ELF-1 (cell line): ENCODE data around the gene CLDN16.
A peak's percentile ranks its signal among the peaks of the same experiment; 100 is the strongest.

Source experiments
- DNase-seq: peaks from one replicate; pipeline ENCODE4 v3.0.0-alpha.2; 2016; ENCODE audit warnings: low read depth, low spot score

Gene CLDN16

GRCh38 chr3:190387578-190388213, at the start of gene CLDN16:
Gene CLDN16 (plus strand): TSS chr3:190388163. CDS start chr3:190388330, 167 bp downstream.
- DNase-seq, result no peak

GRCh38 chr3:190338717-190339116, 49.2 kb upstream of the CLDN16 start:
- no peak for DNase-seq

GRCh38 chr3:190339130-190339529, 48.8 kb upstream of the CLDN16 start:
- DNase-seq, result no peak

GRCh38 chr3:190340071-190340470, 47.9 kb upstream of the CLDN16 start:
- DNase-seq, result no peak

GRCh38 chr3:190345027-190345821, 42.7 kb upstream of the CLDN16 start:
- DNase-seq, result no peak

GRCh38 chr3:190345878-190346277, 42.1 kb upstream of the CLDN16 start:
- no peak for DNase-seq

GRCh38 chr3:190346541-190346940, 41.4 kb upstream of the CLDN16 start:
- no peak for DNase-seq

- DNase-seq, result no peak
Observed at GRCh38 chr3:190352861-190353457, 35.0 kb upstream of the CLDN16 start.

- no peak for DNase-seq
Observed at GRCh38 chr3:190356246-190356645, 31.7 kb upstream of the CLDN16 start.

GRCh38 chr3:190357468-190357867, 30.5 kb upstream of the CLDN16 start:
- DNase-seq, result no peak

GRCh38 chr3:190359813-190360212, 28.1 kb upstream of the CLDN16 start:
- DNase-seq, result peak; percentile 8

GRCh38 chr3:190360228-190360627, 27.7 kb upstream of the CLDN16 start:
- DNase-seq, result no peak

- peak; percentile 7 for DNase-seq
Observed at GRCh38 chr3:190361791-190362190, 26.2 kb upstream of the CLDN16 start.

- peak; percentile 27 for DNase-seq
Observed at GRCh38 chr3:190362258-190362657, 25.7 kb upstream of the CLDN16 start.

GRCh38 chr3:190366133-190366532, 21.8 kb upstream of the CLDN16 start:
- no peak for DNase-seq

- DNase-seq, result no peak
Observed at GRCh38 chr3:190368881-190369280, 19.1 kb upstream of the CLDN16 start.

GRCh38 chr3:190369668-190370295, 18.2 kb upstream of the CLDN16 start:
- DNase-seq, result no peak

- no peak for DNase-seq
Observed at GRCh38 chr3:190370369-190370768, 17.6 kb upstream of the CLDN16 start.

GRCh38 chr3:190371152-190371551, 16.8 kb upstream of the CLDN16 start:
- DNase-seq, result no peak

- DNase-seq, result no peak
Observed at GRCh38 chr3:190375246-190375645, 12.7 kb upstream of the CLDN16 start.

GRCh38 chr3:190375671-190376070, 12.3 kb upstream of the CLDN16 start:
- DNase-seq, result no peak

GRCh38 chr3:190378240-190378891, 9.6 kb upstream of the CLDN16 start:
- no peak for DNase-seq
